IPS-NIHi11 (cell line): ENCODE data around the gene PKD1L1.
"Not testable (repeated sequence)": the region's sequence is repeated elsewhere in the genome, so short reads cannot be mapped to it uniquely, and the experiment has no call there.

Source experiments
- DNase-seq: peaks from one replicate; pipeline ENCODE4 v3.0.0; 2012; ENCODE audit warnings: mixed read lengths, low spot score

PKD1L1 gene

DNA sequence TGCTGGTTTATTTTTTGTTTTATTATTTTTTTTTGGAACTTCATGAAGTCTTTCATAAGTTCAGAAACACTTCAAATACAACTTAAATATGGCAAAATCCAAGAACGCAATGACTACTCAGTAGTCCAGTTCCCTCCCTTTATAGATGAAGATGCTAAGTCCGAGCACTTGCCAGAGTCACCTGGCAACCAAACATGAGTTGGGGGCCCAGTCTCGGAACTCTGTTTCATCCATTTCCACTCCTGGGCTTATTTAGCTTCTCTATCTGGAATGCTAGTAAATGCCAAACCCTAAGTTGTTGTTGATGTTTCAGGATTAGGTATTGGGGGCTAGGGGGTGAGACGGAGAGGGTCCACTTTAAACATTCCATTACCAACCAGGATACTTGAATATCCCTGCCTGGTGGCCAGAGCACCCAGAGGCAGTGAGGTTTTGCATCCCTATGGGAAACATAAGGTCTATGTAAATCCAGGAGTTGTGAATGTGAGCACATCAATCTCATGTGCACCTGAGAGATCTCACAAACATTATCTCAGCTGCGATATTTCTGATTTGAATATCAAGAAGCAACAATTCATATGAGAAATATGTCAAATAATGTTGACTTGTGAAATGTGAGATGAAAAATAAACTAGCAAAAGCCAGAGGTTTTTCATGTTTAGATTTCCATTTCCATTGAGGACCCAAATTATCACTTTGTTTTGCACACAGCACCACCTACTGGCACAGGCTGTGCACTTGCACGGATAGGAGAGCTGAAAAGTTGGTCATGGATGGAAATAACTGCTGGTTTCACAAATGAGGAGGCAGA, 129.3 kb downstream of the PKD1L1 start:
- peak; percentile 70 for DNase-seq

GRCh38 chr7:47817917-47818316, 130.3 kb downstream of the PKD1L1 start:
- DNase-seq = no peak

GRCh38 chr7:47816647-47817046, 131.6 kb downstream of the PKD1L1 start:
- no peak for DNase-seq

DNA sequence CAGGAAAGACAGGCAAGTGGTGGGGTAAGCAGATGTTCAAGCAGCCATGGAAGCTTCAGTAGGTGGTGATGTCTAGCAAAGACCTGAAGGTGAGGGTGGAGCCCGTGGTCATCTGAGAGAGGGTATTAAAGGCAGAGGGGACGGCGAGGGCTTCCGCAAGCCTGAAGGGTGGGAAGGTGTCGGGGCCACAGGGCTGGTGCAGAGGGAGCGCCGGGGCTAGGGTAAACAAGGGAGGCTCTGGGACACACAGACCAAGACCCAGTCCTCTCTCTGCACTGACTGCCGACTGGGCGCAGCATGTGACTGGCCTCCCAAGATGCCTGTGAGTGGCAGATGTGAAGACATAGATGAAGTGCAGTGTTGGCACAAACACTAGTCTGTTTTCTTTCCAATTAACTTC, 132.4 kb downstream of the PKD1L1 start:
- no peak for DNase-seq

DNA sequence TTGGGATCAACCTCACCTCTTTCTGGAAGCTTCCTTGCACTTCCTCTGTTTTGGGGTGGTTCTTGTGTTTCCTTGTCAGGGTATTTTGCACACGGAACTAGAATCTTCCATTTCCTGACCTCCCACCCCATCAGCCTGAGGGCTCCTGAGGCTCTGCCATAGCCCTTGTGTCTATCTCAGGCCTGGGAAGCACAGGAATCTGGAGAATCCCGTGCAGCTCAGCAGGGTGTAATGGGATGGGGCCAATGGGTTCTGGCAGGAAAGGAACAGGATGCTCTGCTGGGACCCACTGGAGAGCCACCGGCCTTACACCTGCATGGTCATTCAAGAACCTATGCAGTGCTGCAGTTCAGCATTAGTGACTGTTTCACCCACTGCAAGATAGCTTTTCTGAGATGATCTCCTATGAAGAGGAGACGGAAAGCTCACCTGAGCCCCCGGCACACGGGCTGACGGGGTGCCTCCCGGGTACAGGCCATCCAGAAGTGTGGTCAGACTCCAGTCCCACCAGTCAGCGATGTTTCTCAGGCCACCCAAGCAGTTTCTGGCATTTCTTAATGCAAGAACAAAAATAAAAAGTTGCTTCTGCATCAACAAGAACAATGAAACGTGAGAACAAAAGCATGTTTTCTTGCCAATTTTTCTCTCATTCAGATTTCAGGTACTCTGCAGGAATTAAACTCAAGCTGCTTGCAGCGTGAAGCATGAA, 133.2 kb downstream of the PKD1L1 start:
- peak; percentile 48 for DNase-seq

GRCh38 chr7:47813620-47814260, 134.5 kb downstream of the PKD1L1 start:
- DNase-seq = no peak

- DNase-seq = no peak
Measured at GRCh38 chr7:47812429-47813136, 135.7 kb downstream of the PKD1L1 start.

GRCh38 chr7:47811632-47812380, 136.5 kb downstream of the PKD1L1 start:
- no peak for DNase-seq

GRCh38 chr7:47809387-47809786, 138.9 kb downstream of the PKD1L1 start:
- no peak for DNase-seq

- DNase-seq = no peak
Measured at GRCh38 chr7:47808321-47808720, 139.9 kb downstream of the PKD1L1 start.

- DNase-seq = peak; percentile 40
Measured at GRCh38 chr7:47807756-47808155, 140.5 kb downstream of the PKD1L1 start.

GRCh38 chr7:47807126-47807525, 141.1 kb downstream of the PKD1L1 start:
- no peak for DNase-seq

DNA sequence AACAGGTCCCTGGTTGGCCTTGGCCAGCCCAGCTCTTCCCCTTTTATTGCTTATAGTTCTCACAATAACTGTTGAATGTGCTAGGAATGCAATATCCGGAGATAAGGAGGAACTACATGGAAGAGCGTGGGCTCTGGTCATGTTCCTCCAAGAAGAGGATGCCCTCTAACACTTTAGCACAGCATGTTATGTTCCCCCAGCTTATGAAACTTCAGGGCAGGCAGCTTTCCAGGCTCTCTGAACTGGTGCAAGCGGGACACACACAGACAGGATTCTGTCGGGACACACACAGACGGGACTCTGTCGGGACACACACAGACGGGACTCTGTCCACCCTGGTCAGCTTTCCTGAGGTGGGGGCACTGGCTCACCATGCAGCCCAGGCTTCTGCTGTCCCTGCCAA, 141.6 kb downstream of the PKD1L1 start:
- DNase-seq = no peak

GRCh38 chr7:47804767-47805545, 143.3 kb downstream of the PKD1L1 start:
- DNase-seq = no peak

DNA sequence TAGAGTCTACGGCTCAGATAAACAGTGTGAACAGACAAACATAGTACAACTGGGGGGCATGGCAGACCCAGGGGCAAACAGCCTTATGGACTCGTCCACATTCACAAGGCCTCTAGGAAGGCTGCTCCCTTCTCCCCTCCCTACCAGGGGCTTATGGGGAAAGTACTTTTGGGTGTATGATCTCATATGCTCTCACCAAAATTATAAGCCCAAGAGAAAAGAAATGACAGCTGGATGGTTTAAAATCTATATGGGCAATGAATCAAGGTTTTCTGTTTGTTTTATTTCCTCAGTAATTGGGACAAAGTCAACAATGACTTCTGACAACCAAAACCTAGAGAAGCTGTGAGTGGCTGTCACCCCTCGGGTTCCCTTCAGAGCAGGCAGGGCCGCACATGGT, 144.4 kb downstream of the PKD1L1 start:
- no peak for DNase-seq

DNA sequence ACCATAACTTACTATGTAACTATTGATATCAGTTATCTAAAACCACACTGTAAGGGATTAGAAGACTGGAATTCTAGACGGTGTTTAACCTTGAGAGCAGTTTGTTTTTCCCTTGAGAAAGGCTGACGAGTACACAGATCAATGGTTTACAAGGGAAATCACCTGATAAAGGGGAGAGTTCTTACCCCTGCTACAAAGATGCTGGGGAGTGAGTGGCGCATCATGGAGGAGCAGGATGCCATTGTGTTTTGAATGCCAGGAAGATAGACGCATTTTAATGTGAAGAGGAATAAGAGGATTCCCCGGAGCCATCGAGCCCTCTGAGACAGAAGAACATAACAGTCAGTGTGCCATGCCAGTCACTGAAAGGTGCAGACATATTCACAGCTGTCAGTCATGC, 145.2 kb downstream of the PKD1L1 start:
- no peak for DNase-seq

DNA sequence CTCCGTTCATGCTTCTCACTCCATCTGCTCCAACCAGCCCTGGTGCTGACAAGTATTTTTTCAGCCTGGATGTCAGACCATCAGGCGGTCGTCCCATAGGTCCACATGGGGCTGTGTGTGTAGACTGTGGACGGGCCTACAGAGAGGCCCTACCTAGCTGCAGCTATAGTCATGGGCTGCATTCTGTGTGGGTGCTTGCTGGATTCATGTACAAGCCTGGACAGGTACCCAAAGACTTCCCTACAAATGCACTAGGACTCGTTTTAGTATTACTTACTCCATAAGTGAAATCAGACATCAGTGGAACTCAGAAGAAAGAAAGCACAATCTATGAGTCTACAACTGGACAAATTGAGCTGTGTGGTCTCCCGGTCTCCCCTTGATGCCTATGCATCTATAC, 146.8 kb downstream of the PKD1L1 start:
- DNase-seq = no peak

- no peak for DNase-seq
Measured at GRCh38 chr7:47799524-47799923, 148.7 kb downstream of the PKD1L1 start.

- DNase-seq = no peak
Measured at GRCh38 chr7:47796347-47796746, 151.9 kb downstream of the PKD1L1 start.

DNA sequence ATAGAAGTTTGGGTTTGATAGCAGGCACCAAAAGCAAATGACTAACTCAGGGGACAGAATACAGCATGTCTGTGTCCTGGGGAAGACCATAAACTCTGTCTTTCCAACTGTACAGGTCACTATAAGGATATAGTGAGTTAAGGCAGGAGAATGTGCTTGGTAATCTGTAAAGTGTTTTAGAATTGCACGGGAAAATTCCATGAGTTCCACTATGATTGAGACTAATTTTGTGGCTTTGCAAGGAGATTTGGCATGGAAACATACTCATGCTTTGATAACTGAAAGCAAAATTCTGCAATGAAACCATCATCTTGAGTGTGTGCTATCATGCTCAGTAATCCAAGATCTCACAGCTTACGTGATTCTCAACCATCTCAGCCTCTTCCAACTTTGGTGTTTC, 152.6 kb downstream of the PKD1L1 start:
- DNase-seq = no peak

DNA sequence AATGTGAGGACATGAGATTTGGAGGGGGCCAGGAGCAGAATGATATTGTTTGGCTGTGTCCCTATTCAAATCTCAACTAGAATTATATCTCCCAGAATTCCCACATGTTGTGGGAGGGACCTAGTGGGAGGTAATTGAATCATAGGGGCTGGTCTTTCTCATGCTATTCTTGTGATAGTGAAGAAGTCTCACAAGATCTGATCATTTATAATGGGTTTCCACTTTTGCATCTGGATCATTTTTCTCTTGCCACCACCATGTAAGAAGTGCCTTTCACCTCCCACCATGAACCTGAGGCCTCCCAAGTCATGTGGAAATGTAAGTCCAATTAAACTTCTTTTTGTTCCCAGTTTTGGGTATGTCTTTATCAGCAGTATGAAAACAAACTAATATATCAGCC, 153.1 kb downstream of the PKD1L1 start:
- DNase-seq = not testable (repeated sequence)
